ENCODE results near the gene VPS13D. TPM values are rescaled to one million over a fixed set of nuclear protein-coding genes. Genes with fewer than 3 reads are reported as not detected.
"Not testable (repeated sequence)": the region's sequence is repeated elsewhere in the genome, so short reads cannot be mapped to it uniquely, and the experiment has no call there.

Gene VPS13D
- total RNA-seq, 4 donors from 2014 or later = 88.3 to 123 (median 113) TPM

DNA sequence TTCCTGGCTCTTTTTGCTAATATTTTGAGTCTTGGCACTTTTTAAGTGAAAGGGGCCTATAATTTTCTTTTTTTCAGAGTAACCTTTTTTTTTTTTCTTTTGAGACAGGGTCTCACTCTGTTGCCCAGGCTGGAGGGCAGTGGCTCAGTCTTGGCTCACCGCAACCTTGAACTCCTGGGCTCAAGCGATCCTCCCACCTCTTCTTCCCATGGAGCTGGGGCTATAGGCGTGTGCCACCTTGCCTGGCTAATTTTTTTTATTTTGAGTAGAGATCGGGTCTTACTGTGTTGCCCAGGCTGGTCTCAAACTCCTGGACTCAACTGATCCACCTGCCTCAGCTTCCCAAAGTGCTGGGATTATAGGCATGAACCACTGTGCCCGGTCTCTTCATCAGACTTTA, 285.4 kb downstream of the VPS13D start:
- H3K36me3 ChIP-seq = no peaks in the 10 kb centered on the region

GRCh38 chr1:12516741-12517140, 286.9 kb downstream of the VPS13D start:
- no peak for DNase-seq
- no peaks in the 10 kb centered on the region for H3K27me3 ChIP-seq
- TF ChIP-seq CTCF (IDR thresholded peaks at IDR 0.05) (no peak), POLR2A (IDR thresholded peaks at IDR 0.05) (no peak)
- no peak overlapping the region for H3K27ac ChIP-seq
- no peaks in the 10 kb centered on the region for H3K9me3 ChIP-seq
- H3K4me1 ChIP-seq = no peaks in the 10 kb centered on the region
- no peaks in the 10 kb centered on the region for H3K36me3 ChIP-seq
- no peak overlapping the region for H3K4me3 ChIP-seq

More for the DNA sequence above, 285.4 kb downstream of the VPS13D start:
- TF ChIP-seq CTCF (IDR thresholded peaks at IDR 0.05) (no peak), POLR2A (IDR thresholded peaks at IDR 0.05) (no peak)
- no peak for DNase-seq
- Histone ChIP-seq H3K27ac (no peak overlapping the region), H3K4me1 (peaks cover 0 to 6% (median 0%) of the 10 kb centered on the region in 4 donors), H3K4me3 (no peak overlapping the region), H3K9me3 (no peaks in the 10 kb centered on the region), H3K27me3 (no peaks in the 10 kb centered on the region)

- TF ChIP-seq CTCF (IDR thresholded peaks at IDR 0.05) (no peak), POLR2A (IDR thresholded peaks at IDR 0.05) (no peak)
- no peaks in the 10 kb centered on the region for H3K4me1 ChIP-seq
- DNase-seq = peak in 1 of 3 donors; percentile 60
- H3K9me3 ChIP-seq = no peaks in the 10 kb centered on the region
- H3K27ac ChIP-seq = no peak overlapping the region
- H3K36me3 ChIP-seq = no peaks in the 10 kb centered on the region
- H3K4me3 ChIP-seq = no peak overlapping the region
- no peaks in the 10 kb centered on the region for H3K27me3 ChIP-seq
Observed at GRCh38 chr1:12518931-12519692, 289.3 kb downstream of the VPS13D start.

DNA sequence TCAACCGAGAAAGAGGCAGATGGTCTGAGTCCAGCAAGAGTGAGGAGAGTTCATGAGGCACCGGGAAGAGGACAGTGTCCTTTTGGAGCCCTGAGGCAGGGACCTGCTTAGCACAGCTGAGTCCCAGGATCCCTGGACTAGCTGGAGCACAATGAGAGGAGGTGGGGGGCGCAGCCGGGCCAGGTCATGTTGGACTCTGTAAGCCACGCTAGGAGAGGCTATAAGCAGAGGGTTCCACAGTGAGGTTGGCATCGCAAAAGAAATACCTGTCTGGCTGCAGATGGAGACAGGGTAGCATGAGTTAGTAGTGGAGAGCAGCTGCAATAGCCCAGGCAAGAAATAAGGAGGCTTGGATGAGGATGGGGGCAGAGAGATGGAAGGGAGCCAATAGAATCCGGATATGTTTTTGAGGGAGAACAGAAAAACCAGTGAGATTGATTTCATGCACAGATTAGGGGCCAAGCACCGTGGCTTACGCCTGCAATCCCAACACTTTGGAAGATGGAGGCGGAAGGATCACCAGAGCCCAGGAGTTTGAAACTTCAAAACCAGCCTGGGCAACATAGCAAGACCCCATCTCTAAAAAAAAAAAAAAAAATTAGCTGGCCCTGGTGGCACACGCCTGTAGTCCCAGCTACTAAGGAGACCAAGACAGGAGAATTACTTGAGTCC, 290.0 kb downstream of the VPS13D start:
- H3K27ac ChIP-seq = no peak overlapping the region
- H3K4me1 ChIP-seq = no peaks in the 10 kb centered on the region
- DNase-seq = no peak
- H3K4me3 ChIP-seq = no peak overlapping the region
- no peaks in the 10 kb centered on the region for H3K27me3 ChIP-seq
- H3K36me3 ChIP-seq = no peaks in the 10 kb centered on the region
- no peak for TF ChIP-seq POLR2A (IDR thresholded peaks at IDR 0.05)
- no peak for TF ChIP-seq CTCF (IDR thresholded peaks at IDR 0.05)
- no peaks in the 10 kb centered on the region for H3K9me3 ChIP-seq

DNA sequence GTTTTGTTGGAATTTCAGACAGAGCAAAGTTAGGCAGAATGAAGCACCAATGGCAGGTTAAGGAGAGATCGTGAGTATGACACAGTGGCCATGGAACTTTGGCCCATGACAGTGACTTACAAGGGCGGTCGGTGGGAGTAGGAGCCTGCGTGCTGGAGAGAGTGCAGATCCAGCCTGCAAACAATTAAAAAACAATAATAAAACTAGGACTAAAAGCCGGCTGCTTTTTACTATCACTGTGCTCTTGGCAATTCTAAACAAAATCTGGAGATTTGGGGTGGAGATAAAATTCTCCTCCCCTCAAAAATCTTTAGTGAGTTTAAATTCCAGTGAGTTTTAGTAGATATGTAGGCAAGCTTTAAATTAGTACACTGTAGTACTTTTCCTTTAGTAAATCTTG, 291.3 kb downstream of the VPS13D start:
- H3K9me3 ChIP-seq = no peaks in the 10 kb centered on the region
- no peak for TF ChIP-seq POLR2A (IDR thresholded peaks at IDR 0.05)
- TF ChIP-seq CTCF (IDR thresholded peaks at IDR 0.05) = no peak
- no peak for DNase-seq

DNA sequence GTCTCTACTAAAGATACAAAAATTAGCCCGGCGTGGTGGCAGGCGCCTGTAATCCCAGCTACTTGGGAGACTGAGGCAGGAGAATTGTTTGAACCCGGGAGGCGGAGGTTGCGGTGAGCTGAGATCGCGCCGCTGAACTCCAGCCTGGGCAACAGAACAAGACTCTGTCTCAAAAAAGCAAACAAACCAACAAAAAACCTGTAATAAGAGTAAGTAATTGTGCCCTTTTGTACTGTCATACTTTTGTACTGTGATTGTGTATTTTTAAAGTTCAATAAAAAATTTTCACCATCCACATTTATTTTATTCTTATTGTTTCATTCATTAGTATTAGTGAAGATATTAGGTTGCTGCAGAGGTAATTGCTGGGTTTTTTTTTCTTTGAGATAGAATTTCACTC, 292.9 kb downstream of the VPS13D start:
- not testable (repeated sequence) for H3K9me3 ChIP-seq, H3K27me3 ChIP-seq, H3K36me3 ChIP-seq, H3K4me3 ChIP-seq, H3K27ac ChIP-seq
- DNase-seq = peak in 1 of 3 donors; percentile 18
- peaks cover 0 to 25% (median 0%) of the 10 kb centered on the region in 4 donors for H3K4me1 ChIP-seq

More for the DNA sequence above, 291.3 kb downstream of the VPS13D start:
- no peak overlapping the region for H3K27ac ChIP-seq
- peaks cover 0 to 12% (median 0%) of the 10 kb centered on the region in 4 donors for H3K4me1 ChIP-seq
- no peaks in the 10 kb centered on the region for H3K27me3 ChIP-seq
- no peaks in the 10 kb centered on the region for H3K36me3 ChIP-seq
- no peak overlapping the region for H3K4me3 ChIP-seq

Measured in Peyer's patch (tissue), 4 donors.